Spleen (tissue), 11 donors: Measurements from ENCODE around the gene CADPS2. TPM values are rescaled to one million over a fixed set of nuclear protein-coding genes. Genes with fewer than 3 reads are reported as not detected.

Experiments used
- DNase-seq: peaks from one replicate; pipeline ENCODE4 v3.0.0-alpha.2; 2020
- H3K27ac ChIP-seq, 8 donors: fragments of 200-600 bp; sonication (generic) in 7 of 8; 1 replicate in 4 of 8; 2 replicates in 4 of 8; pipeline versions ENCODE4 v1.5.0 to v1.8.0; 2016 to 2021; ENCODE audit warnings: inconsistent platforms in 4 of 8, mild to moderate bottlenecking in 4 of 8, moderate library complexity in 1 of 8
- H3K27me3 ChIP-seq, 7 donors: fragments of 200-600 bp; sonication (generic) in 6 of 7; replicated peaks in 1 of 7; 1 replicate in 4 of 7; 2 replicates in 3 of 7; pipeline versions ENCODE4 v1.5.0 to v1.8.0; 2016 to 2021; ENCODE audit warnings: inconsistent platforms in 3 of 7, mild to moderate bottlenecking in 1 of 7
- H3K36me3 ChIP-seq, 6 donors: fragments of 200-600 bp; sonication (generic) in 5 of 6; 1 replicate in 4 of 6; 2 replicates in 2 of 6; pipeline versions ENCODE4 v1.5.0 to v1.8.0; 2016 to 2021; ENCODE audit warnings: inconsistent platforms in 2 of 6
- H3K4me1 ChIP-seq, 6 donors: fragments of 200-600 bp; sonication (generic) in 5 of 6; 1 replicate in 3 of 6; 2 replicates in 3 of 6; pipeline versions ENCODE4 v1.5.0 to v1.8.0; 2016 to 2021; ENCODE audit warnings: inconsistent platforms in 3 of 6
- H3K4me3 ChIP-seq, 8 donors: fragments of 200-600 bp; sonication (generic) in 7 of 8; 1 replicate in 4 of 8; 2 replicates in 4 of 8; pipeline versions ENCODE4 v1.5.0 to v1.8.0; 2016 to 2021; ENCODE audit warnings: inconsistent platforms in 4 of 8, mild to moderate bottlenecking in 4 of 8, moderate library complexity in 2 of 8
- H3K9me3 ChIP-seq, 8 donors: fragments of 200-600 bp; sonication (generic) in 7 of 8; 1 replicate in 4 of 8; 2 replicates in 4 of 8; pipeline versions ENCODE4 v1.5.0 to v1.8.0; 2016 to 2021; ENCODE audit warnings: inconsistent platforms in 4 of 8
- CTCF ChIP-seq, 11 experiments: fragments of 200-600 bp in 7 of 11; fragments of 450-650 bp in 4 of 11; sonication (generic) in 4 of 11; IDR thresholded peaks in 8 of 11; conservative IDR thresholded peaks in 3 of 11; 1 replicate in 7 of 11; 2 replicates in 4 of 11; pipeline versions ENCODE4 v1.4.0 to v1.8.0; 2016 to 2021; ENCODE audit warnings: antibody characterized with exemption in 11 of 11, inconsistent platforms in 4 of 11, mild to moderate bottlenecking in 1 of 11
- POLR2A ChIP-seq, 3 donors: fragments of 450-650 bp; IDR thresholded peaks; one replicate each; pipeline ENCODE4 v1.5.1; 2017; ENCODE audit warnings: antibody characterized with exemption in 3 of 3, mild to moderate bottlenecking in 1 of 3
- POLR2AphosphoS5 ChIP-seq, 3 donors: sonication (generic); formaldehyde crosslinking; IDR thresholded peaks; one replicate each; pipeline ENCODE4 v1.5.1; 2017; ENCODE audit warnings: antibody characterized with exemption in 3 of 3
- WGBS, 5 donors: extraction: QIAGEN DNeasy Blood & Tissue Kit in 3 of 5; methylation state at CpG; one replicate each; pipeline versions ENCODE4 v1.1.5 to v1.1.7; 2013 to 2018; 5-methylcytosine and 5-hydroxymethylcytosine counted together
- intact Hi-C: fragments of 100-400 bp; cut with DNase I; formaldehyde crosslinking; loops from one replicate; pipeline ENCODE4 v1.15.0; 2023; ENCODE audit warnings: low total_unique reads
- polyA plus RNA-seq, 3 donors: library from polyadenylated mRNA; stranded (reverse); fragments of 200-250 nt; gene quantifications; one replicate each; pipeline ENCODE4 v1.2.1, GENCODE V29; 2013
- total RNA-seq, 7 donors: library from RNA; depleted of rRNA in 3 of 7; stranded (reverse); fragments of >200 nt in 3 of 7; fragmentation: NEBNext Ultra II Directional in 4 of 7; extraction: Animal tissue kit (Norgen Biotek cat#: 25700) in 4 of 7; gene quantifications; one replicate each; pipeline versions ENCODE4 v1.1.0 to v1.2.1, GENCODE V29; 2016 to 2021
- donor health status: healthy with polysubstance abuse.
- donor health status: DM: no; HTN: no; CAD: no; lungs with moderate emphysema.
- donor health status: DM: no; HTN: no; CAD: no.
- donor health status: Bipolar disorder and iron deficiency.
- donor health status: healthy.
- donor health status: DM: no; HTN: no; CAD: no.
- donor health status: DM: yes; HTN: yes; CAD: no.

Gene CADPS2
- total and polyA plus RNA-seq, 10 donors: 2.4 to 19.3 (median 11.7) TPM

GRCh38 chr7:122369756-122370155 is 516.5 kb downstream of the CADPS2 start:
- Histone ChIP-seq H3K36me3 (no peaks in the 10 kb centered on the region), H3K4me3 (no peak overlapping the region), H3K4me1 (no peaks in the 10 kb centered on the region), H3K27me3 (no peaks in the 10 kb centered on the region), H3K27ac (no peak overlapping the region), H3K9me3 (no peaks in the 10 kb centered on the region)
- no peak for DNase-seq
- TF ChIP-seq POLR2A (IDR thresholded peaks at IDR 0.05) (no peak), CTCF (IDR thresholded peaks at IDR 0.05 in 8 of 11, conservative IDR thresholded peaks at IDR 0.05 in 3 of 11) (no peak), POLR2AphosphoS5 (IDR thresholded peaks at IDR 0.05) (no peak)
- intact Hi-C loops: no loop called here

- DNase-seq: no peak
- 33 to 81% (median 50%) methylated on average over 1 of the region's 1 CpG for WGBS, 5 donors
- no peaks in the 10 kb centered on the region for H3K9me3 ChIP-seq
- intact Hi-C loops: no loop called here
- TF ChIP-seq POLR2A (IDR thresholded peaks at IDR 0.05) (no peak), CTCF (IDR thresholded peaks at IDR 0.05 in 8 of 11, conservative IDR thresholded peaks at IDR 0.05 in 3 of 11) (no peak), POLR2AphosphoS5 (IDR thresholded peaks at IDR 0.05) (no peak)
- H3K4me1 ChIP-seq: no peaks in the 10 kb centered on the region
- no peak overlapping the region for H3K4me3 ChIP-seq
- no peak overlapping the region for H3K27ac ChIP-seq
- H3K27me3 ChIP-seq: no peaks in the 10 kb centered on the region
- H3K36me3 ChIP-seq: no peaks in the 10 kb centered on the region
These were observed 521.4 kb downstream of the CADPS2 start for GRCh38 chr7:122364761-122365280.

- no peak for TF ChIP-seq CTCF (IDR thresholded peaks at IDR 0.05 in 8 of 11, conservative IDR thresholded peaks at IDR 0.05 in 3 of 11)
- no peak for TF ChIP-seq POLR2A (IDR thresholded peaks at IDR 0.05)
- no peak for TF ChIP-seq POLR2AphosphoS5 (IDR thresholded peaks at IDR 0.05)
- no peak overlapping the region for H3K27ac ChIP-seq
- intact Hi-C loops: no loop called here
- WGBS, 5 donors: 78 to 93% (median 86%) methylated on average over 2 of the region's 2 CpGs
- DNase-seq: peak; percentile 20
- no peaks in the 10 kb centered on the region for H3K27me3 ChIP-seq
- no peaks in the 10 kb centered on the region for H3K4me1 ChIP-seq
- no peaks in the 10 kb centered on the region for H3K36me3 ChIP-seq
- no peak overlapping the region for H3K4me3 ChIP-seq
- H3K9me3 ChIP-seq: no peaks in the 10 kb centered on the region
These were observed 523.1 kb downstream of the CADPS2 start for GRCh38 chr7:122363144-122363543.

- Histone ChIP-seq H3K27ac (no peak overlapping the region), H3K4me3 (no peak overlapping the region), H3K36me3 (no peaks in the 10 kb centered on the region), H3K4me1 (no peaks in the 10 kb centered on the region), H3K27me3 (no peaks in the 10 kb centered on the region), H3K9me3 (no peaks in the 10 kb centered on the region)
- intact Hi-C loops: no loop called here
- 64 to 82% (median 74%) methylated on average over 3 of the region's 3 CpGs for WGBS, 5 donors
- TF ChIP-seq CTCF (IDR thresholded peaks at IDR 0.05 in 8 of 11, conservative IDR thresholded peaks at IDR 0.05 in 3 of 11) (no peak), POLR2A (IDR thresholded peaks at IDR 0.05) (no peak), POLR2AphosphoS5 (IDR thresholded peaks at IDR 0.05) (no peak)
- DNase-seq: no peak
These were observed 523.8 kb downstream of the CADPS2 start for GRCh38 chr7:122362473-122362872.
